ENCODE measurements around the gene CXCL17. TPM values are rescaled to one million over a fixed set of nuclear protein-coding genes. Genes with fewer than 3 reads are reported as not detected.

Gene CXCL17
- total RNA-seq, 3 donors from 2014 or later: not detected

DNA sequence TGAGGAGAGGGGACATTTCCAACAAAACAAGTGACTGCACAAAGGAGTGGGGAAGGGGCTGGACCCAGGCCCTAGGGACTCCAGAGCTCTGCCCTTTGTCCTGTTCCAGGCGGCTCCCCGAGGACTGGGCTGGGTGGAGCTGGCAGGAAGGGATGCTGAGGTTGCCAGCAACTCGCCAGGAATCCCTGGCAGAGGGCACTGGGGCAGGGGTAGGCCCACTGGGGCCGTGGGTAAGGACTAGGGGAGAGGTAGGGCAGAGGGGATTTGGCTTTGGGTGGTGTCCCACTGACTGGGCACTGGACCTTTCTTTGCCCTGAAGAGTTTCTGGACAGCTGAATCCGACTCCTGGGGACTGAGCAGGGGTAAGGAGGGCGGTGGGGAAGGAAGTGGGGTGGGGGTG is 23.4 kb downstream of the CXCL17 start:
- TF ChIP-seq, protein P1, sequence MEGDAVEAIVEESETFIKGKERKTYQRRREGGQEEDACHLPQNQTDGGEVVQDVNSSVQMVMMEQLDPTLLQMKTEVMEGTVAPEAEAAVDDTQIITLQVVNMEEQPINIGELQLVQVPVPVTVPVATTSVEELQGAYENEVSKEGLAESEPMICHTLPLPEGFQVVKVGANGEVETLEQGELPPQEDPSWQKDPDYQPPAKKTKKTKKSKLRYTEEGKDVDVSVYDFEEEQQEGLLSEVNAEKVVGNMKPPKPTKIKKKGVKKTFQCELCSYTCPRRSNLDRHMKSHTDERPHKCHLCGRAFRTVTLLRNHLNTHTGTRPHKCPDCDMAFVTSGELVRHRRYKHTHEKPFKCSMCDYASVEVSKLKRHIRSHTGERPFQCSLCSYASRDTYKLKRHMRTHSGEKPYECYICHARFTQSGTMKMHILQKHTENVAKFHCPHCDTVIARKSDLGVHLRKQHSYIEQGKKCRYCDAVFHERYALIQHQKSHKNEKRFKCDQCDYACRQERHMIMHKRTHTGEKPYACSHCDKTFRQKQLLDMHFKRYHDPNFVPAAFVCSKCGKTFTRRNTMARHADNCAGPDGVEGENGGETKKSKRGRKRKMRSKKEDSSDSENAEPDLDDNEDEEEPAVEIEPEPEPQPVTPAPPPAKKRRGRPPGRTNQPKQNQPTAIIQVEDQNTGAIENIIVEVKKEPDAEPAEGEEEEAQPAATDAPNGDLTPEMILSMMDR (IDR thresholded peaks at IDR 0.05): no peak
- Histone ChIP-seq H3K4me1 (ENCODE audit: low read depth) (peaks cover 8% of the 10 kb centered on the region), H3K9me3 (no peaks in the 10 kb centered on the region), H3K4me3 (no peak overlapping the region), H3K36me3 (ENCODE audit: low read depth) (no peaks in the 10 kb centered on the region)
- DNase-seq (no peak), ATAC-seq (no peak)
- intact Hi-C loops (cut with DNase I, micrococcal nuclease): no loop called here

DNA sequence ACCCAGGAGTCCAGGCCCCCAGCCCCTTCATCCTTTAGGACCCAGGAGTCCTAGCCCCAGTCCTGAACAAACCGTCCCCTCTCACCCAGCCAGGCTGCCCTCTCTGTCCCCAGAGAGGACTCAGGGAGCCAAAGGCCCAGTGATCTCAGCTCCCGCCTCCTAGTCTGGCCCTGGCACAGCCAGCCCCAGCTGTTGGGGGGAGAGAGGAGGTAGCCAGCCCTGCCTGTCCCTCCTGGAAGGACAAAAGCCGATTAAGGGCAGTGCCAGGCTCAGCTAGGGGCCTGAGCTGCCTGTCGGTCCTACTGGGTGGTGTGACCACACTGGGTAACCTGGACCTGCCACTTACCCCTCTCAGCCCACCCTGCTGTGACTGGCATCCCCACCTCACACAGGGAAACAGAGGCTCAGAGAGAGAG is 30.1 kb downstream of the CXCL17 start:
- no peak overlapping the region for H3K4me3 ChIP-seq
- DNase-seq (no peak), ATAC-seq (no peak)
- H3K4me1 ChIP-seq (ENCODE audit: low read depth): no peaks in the 10 kb centered on the region
- intact Hi-C loops (cut with DNase I, micrococcal nuclease): no loop called here
- TF ChIP-seq, protein P1 (IDR thresholded peaks at IDR 0.05): no peak
- no peaks in the 10 kb centered on the region for H3K9me3 ChIP-seq
- H3K36me3 ChIP-seq (ENCODE audit: low read depth): no peaks in the 10 kb centered on the region

DNA sequence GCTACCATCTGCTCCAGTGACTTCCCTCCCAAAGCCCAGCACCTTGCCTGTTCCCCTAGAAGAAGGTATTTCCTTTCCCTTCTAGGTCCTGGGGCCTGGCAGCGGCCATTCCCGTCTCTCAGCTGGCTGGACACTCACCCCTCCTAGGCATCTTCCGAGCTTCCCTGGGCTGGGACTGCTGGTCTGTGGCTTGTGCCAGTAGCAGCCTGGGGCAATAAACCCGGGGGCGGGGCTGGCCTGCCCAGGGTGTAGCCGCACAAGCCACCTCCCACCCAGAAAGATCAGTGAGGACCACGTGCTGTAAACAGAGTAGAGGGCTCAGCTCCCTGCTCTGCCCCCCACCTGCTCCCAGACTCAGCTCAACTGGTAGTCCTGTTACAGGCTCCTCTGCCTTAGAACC is 30.5 kb downstream of the CXCL17 start:
- intact Hi-C loops (cut with DNase I, micrococcal nuclease): no loop called here
- DNase-seq: peak; percentile 76 to 89 (median 86)
- peak; percentile 92 for ATAC-seq
- TF ChIP-seq, protein P1 (IDR thresholded peaks at IDR 0.05): no peak
- no peak overlapping the region for H3K4me3 ChIP-seq
- H3K4me1 ChIP-seq (ENCODE audit: low read depth): no peaks in the 10 kb centered on the region
- no peaks in the 10 kb centered on the region for H3K36me3 ChIP-seq (ENCODE audit: low read depth)
- no peaks in the 10 kb centered on the region for H3K9me3 ChIP-seq

- ATAC-seq (no peak), DNase-seq (peak in 1 of 3 donors; percentile 8)
- H3K9me3 ChIP-seq: no peaks in the 10 kb centered on the region
- no peaks in the 10 kb centered on the region for H3K4me1 ChIP-seq (ENCODE audit: low read depth)
- intact Hi-C loops (cut with DNase I, micrococcal nuclease): no loop called here
- H3K36me3 ChIP-seq (ENCODE audit: low read depth): no peaks in the 10 kb centered on the region
- H3K4me3 ChIP-seq: no peak overlapping the region
- TF ChIP-seq, protein P1 (IDR thresholded peaks at IDR 0.05): no peak
These were observed 31.1 kb downstream of the CXCL17 start for GRCh38 chr19:42411581-42412178.

DNA sequence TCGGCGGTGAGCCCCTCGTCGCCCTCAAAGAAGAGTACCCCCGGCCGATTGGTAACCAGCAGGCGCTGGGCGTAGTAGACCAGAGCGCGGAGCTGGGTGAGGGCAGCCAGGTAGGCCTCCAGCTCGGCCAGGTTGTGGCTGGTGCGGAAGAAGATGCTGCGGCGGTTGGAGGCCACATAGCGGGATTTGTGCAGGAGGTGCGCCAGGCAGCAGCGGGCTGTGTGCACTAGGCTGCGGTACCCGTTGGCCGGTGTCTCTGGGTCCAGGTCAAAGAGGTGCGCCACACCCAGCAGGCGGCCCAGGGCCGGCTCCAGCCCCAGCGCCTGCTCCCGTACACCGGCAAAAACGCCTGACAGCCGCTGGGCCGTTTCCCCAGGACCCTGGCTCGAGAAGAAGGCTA is 32.4 kb downstream of the CXCL17 start:
- H3K9me3 ChIP-seq: no peaks in the 10 kb centered on the region
- intact Hi-C loops (cut with DNase I, micrococcal nuclease): no loop called here
- no peak for ATAC-seq
- H3K36me3 ChIP-seq (ENCODE audit: low read depth): no peaks in the 10 kb centered on the region
- no peaks in the 10 kb centered on the region for H3K4me1 ChIP-seq (ENCODE audit: low read depth)
- TF ChIP-seq, protein P1 (IDR thresholded peaks at IDR 0.05): no peak
- H3K4me3 ChIP-seq: no peak overlapping the region
- no peak for DNase-seq

- DNase-seq: no peak
- H3K9me3 ChIP-seq: no peaks in the 10 kb centered on the region
- intact Hi-C loops (cut with DNase I, micrococcal nuclease): no loop called here
- TF ChIP-seq, protein P1 (IDR thresholded peaks at IDR 0.05): no peak
- no peak overlapping the region for H3K4me3 ChIP-seq
- H3K36me3 ChIP-seq (ENCODE audit: low read depth): no peaks in the 10 kb centered on the region
- no peak for ATAC-seq
- H3K4me1 ChIP-seq (ENCODE audit: low read depth): no peaks in the 10 kb centered on the region
These were observed 33.3 kb downstream of the CXCL17 start for GRCh38 chr19:42409477-42409876.
